Keratinocyte (primary cell): ENCODE results near the gene TMBIM4.
A peak's percentile ranks its signal among the peaks of the same experiment; 100 is the strongest.

Experiments
- EZH2 ChIP-seq: IDR thresholded peaks from one replicate; pipeline ENCODE4 v1.6.1; 2012; ENCODE audit warnings: inconsistent platforms, mild to moderate bottlenecking, low read length, moderate library complexity
- TF ChIP-seq, protein P1 (sequence below), 3 experiments: IDR thresholded peaks in 1 of 3; conservative IDR thresholded peaks in 1 of 3; optimal IDR thresholded peaks in 1 of 3; 2 replicates in 2 of 3; 3 replicates in 1 of 3; pipeline versions ENCODE3 to v1.5.1; 2011; ENCODE audit warnings: low read length in 3 of 3, mild to moderate bottlenecking in 3 of 3, moderate library complexity in 2 of 3, control low read depth in 1 of 3, inconsistent platforms in 1 of 3; ENCODE audit not compliant: insufficient read depth in 2 of 3; ENCODE audit errors: extremely low read depth in 1 of 3

DNA sequence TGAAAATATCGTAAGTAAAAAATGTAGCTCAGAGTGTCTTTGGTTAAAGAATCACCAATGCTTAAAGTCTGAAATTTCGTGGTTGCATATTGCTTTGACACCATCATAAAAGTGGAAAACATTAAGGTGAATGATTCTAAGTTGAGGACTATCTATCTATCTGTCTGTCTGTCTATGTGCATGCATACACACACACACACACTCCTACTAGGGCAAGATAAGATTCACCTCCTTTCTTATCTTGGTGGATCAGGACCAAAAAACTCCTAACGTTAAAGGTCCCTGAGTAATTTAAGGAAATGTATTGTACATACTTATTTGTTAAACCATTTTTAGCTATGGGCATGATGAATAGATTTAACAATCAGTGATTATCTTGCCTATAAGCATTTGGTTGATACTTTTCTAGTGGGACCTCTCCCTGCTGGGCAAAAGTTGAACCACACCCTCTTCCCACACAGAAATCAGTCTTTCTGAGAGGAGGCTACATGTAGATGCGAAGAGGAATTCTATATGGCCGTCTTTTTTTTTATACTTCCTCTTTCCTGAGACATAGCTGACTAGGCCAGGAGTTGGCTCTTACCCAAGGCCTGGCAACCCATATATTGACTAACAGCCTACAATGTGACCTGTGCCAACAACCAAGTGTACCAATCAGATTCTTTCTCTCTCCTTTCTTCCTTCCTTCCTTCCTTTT lies 19.9 kb downstream of the TMBIM4 start:
- TF ChIP-seq, protein P1, sequence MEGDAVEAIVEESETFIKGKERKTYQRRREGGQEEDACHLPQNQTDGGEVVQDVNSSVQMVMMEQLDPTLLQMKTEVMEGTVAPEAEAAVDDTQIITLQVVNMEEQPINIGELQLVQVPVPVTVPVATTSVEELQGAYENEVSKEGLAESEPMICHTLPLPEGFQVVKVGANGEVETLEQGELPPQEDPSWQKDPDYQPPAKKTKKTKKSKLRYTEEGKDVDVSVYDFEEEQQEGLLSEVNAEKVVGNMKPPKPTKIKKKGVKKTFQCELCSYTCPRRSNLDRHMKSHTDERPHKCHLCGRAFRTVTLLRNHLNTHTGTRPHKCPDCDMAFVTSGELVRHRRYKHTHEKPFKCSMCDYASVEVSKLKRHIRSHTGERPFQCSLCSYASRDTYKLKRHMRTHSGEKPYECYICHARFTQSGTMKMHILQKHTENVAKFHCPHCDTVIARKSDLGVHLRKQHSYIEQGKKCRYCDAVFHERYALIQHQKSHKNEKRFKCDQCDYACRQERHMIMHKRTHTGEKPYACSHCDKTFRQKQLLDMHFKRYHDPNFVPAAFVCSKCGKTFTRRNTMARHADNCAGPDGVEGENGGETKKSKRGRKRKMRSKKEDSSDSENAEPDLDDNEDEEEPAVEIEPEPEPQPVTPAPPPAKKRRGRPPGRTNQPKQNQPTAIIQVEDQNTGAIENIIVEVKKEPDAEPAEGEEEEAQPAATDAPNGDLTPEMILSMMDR (optimal IDR thresholded peaks at IDR 0.05 in 1 of 3, IDR thresholded peaks at IDR 0.05 in 1 of 3, conservative IDR thresholded peaks at IDR 0.05 in 1 of 3; ENCODE audit: extremely low read depth in 1 of 3, insufficient read depth in 2 of 3, low read length in 3 of 3), result peak in 2 of 3 experiments; percentile 18 to 20
- no peak for TF ChIP-seq EZH2
